ENCODE data around the gene CDH23. TPM values are rescaled to one million over a fixed set of nuclear protein-coding genes. Genes with fewer than 3 reads are reported as not detected.

The CDH23 gene
- total RNA-seq, 2 experiments from 2014 or later = 1.6 TPM

- DNase-seq = no peak
- H3K4me1 Mint-ChIP-seq (ENCODE audit: low read depth) = no peaks in the 10 kb centered on the region
- no peaks in the 10 kb centered on the region for H3K9me3 Mint-ChIP-seq
- H3K36me3 Mint-ChIP-seq (ENCODE audit: low read depth) = no peaks in the 10 kb centered on the region
- H3K27me3 Mint-ChIP-seq (ENCODE audit: low read depth) = no peaks in the 10 kb centered on the region
- no peak overlapping the region for H3K4me3 Mint-ChIP-seq
- intact Hi-C loops (cut with micrococcal nuclease) = no loop called here
- CTCF ChIA-PET = interaction anchor here (0.5 to 1.9 kb wide), 3 partner anchors 41 to 195 kb away, joined by 3 to 5 read pairs (median 3); no protein-coding TSS in a partner anchor
- H3K27ac Mint-ChIP-seq = no peak overlapping the region
Observed at GRCh38 chr10:71513540-71513853, 116.8 kb downstream of the CDH23 start.

DNA sequence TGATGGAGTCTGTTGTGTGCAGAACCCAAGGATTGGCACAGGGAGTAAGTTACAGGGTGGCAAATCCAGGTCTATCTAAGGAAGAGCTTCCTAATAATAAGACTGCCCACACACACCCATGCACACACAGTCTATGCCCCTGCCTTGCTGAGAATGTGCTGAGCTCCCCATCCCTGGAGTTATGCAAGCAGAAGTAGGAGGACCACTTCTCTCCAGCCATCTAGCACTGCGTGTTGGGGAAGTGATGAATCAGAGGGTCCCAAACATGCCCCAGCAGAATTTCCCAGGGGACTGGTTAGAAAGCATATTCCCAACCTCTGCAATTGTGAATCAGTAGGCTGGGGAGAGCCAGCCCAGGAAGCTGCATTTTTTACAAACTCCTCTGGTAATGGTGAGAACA lies 117.2 kb downstream of the CDH23 start:
- intact Hi-C loops (cut with micrococcal nuclease) = no loop called here
- Mint-ChIP-seq H3K36me3 (ENCODE audit: low read depth) (no peaks in the 10 kb centered on the region), H3K4me3 (no peak overlapping the region), H3K27me3 (ENCODE audit: low read depth) (no peaks in the 10 kb centered on the region), H3K4me1 (ENCODE audit: low read depth) (no peaks in the 10 kb centered on the region), H3K9me3 (no peaks in the 10 kb centered on the region), H3K27ac (no peak overlapping the region)
- no peak for DNase-seq
- CTCF ChIA-PET = interaction anchor here (0.5 to 1.9 kb wide), 3 partner anchors 56 to 194 kb away, joined by 3 to 5 read pairs (median 4); no protein-coding TSS in a partner anchor

- H3K27me3 Mint-ChIP-seq (ENCODE audit: low read depth) = no peaks in the 10 kb centered on the region
- H3K27ac Mint-ChIP-seq = no peak overlapping the region
- H3K9me3 Mint-ChIP-seq = no peaks in the 10 kb centered on the region
- no peak for DNase-seq
- H3K4me1 Mint-ChIP-seq (ENCODE audit: low read depth) = no peaks in the 10 kb centered on the region
- intact Hi-C loops (cut with micrococcal nuclease) = no loop called here
- H3K4me3 Mint-ChIP-seq = no peak overlapping the region
- H3K36me3 Mint-ChIP-seq (ENCODE audit: low read depth) = no peaks in the 10 kb centered on the region
- CTCF ChIA-PET = interaction anchor here (0.7 to 1.1 kb wide), 4 partner anchors 87 to 193 kb away, joined by 3 to 7 read pairs (median 4); no protein-coding TSS in a partner anchor
Observed at GRCh38 chr10:71515531-71516172, 118.9 kb downstream of the CDH23 start.

- CTCF ChIA-PET = no interaction called here
- H3K9me3 Mint-ChIP-seq = no peaks in the 10 kb centered on the region
- H3K36me3 Mint-ChIP-seq (ENCODE audit: low read depth) = no peaks in the 10 kb centered on the region
Observed at GRCh38 chr10:71516890-71517289, 120.2 kb downstream of the CDH23 start.

DNA sequence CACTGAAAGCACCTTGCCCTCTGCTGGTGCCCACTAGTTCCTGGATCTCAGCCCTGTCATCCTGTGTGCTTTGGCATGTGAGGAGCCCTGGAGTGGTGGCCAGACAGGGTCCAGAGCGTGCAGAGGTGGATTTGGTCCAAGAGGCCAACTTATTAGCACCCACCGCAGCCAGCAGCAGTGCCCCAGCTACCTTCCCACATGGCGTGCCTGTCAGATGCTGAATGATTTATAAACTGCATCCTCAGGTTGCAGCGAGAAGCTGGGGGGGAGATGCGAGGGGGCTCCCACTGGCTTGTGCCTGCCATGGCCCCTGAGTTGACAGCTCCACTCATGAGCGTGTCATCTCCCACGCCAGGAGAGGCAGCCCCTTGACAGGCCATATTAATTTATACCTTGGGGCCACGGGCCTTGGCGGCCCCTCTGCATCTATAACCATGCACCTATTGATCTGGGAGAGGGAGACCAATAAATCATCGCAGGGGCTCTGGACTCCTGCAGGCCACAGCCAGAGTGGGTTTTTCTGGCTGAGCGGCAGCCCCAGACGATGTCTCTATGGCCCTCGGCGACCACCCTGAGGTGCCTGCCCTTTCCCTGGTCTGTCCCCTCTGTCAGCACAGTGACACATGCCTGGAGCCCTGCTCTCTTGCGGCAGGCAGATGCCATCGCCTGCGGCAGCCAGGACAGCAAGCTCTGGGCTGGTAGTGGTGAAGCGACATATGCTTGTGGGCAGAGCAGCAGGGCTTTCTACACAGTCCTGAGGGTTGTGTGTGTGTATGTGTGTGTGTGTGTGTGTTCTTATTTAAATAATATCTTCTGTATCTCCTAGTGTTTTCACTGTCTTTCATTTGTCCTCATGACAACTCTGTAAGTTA lies 120.8 kb downstream of the CDH23 start:
- H3K27me3 Mint-ChIP-seq (ENCODE audit: low read depth) = no peaks in the 10 kb centered on the region
- H3K36me3 Mint-ChIP-seq (ENCODE audit: low read depth) = no peaks in the 10 kb centered on the region
- H3K9me3 Mint-ChIP-seq = no peaks in the 10 kb centered on the region
- CTCF ChIA-PET = no interaction called here
- no peak overlapping the region for H3K4me3 Mint-ChIP-seq
- H3K27ac Mint-ChIP-seq = no peak overlapping the region
- intact Hi-C loops (cut with micrococcal nuclease) = no loop called here
- DNase-seq = no peak
- no peaks in the 10 kb centered on the region for H3K4me1 Mint-ChIP-seq (ENCODE audit: low read depth)

More at GRCh38 chr10:71516890-71517289, 120.2 kb downstream of the CDH23 start:
- no peak for DNase-seq
- Mint-ChIP-seq H3K27me3 (ENCODE audit: low read depth) (no peaks in the 10 kb centered on the region), H3K4me3 (no peak overlapping the region), H3K4me1 (ENCODE audit: low read depth) (no peaks in the 10 kb centered on the region), H3K27ac (no peak overlapping the region)
- intact Hi-C loops (cut with micrococcal nuclease) = no loop called here

DNA sequence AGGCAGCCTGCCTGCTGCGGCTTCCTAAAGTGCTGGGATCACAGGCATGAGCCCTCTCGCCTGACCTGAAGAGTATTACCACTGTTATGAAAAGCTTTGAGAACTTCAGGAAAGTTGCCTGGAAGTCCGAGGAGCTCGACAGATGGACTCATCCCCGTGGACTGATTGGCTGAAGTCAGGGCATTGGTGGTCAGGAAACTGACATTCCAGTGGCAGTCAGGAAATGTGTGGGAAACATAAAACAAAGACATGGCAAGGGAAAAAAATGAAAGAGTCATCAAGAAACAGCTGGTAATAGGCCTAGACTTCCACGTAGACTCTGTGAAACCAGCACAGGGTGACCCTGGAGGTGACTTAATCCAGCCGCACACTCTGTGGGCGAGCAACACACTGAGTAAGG lies 123.3 kb downstream of the CDH23 start:
- H3K4me3 Mint-ChIP-seq = no peak overlapping the region

DNA sequence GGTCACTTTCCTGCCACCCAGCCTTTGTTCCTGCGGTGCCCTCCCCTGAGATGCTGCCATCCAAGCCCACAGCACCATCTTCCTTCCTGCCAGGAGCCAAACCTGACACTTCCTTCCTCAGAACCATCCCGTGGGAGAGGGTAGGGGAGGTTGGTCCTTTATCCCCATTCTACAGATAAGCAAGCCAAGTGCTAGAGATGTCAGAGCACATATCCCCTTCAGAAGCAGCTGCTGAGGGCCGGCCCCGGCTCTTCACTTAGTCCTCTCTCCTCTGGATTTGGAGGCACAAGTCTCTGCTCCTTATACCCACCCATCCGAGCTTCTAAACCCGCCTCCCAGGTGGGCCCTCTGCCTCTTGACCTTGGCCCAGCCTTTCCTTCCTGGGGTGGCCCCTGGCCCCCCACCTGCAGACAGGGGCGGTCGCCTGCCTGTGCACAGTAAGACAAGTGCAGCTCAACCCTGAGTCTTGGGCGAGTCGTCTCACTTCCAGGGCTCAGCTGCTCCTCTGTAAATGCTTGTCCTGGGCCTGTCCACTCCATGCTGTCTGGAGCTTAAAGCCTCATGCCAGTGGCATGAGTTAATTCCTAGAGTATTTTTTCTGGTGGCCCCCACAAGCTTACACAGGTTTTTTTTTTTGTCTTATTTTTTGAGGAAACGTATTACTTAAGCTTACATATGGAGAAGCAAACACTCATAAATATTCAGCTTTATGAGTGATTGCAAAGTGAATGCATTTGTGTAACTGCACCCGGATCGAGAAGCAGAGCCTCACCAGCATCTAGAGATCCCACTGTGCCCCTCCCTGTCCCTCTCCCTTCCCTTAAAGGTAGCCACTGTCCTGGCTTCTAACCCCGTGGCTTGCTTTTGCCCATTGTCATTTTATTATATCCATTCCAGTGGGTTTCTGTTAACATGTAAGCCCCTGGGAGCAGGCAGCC lies 125.1 kb downstream of the CDH23 start:
- Mint-ChIP-seq H3K27ac (no peak overlapping the region), H3K4me3 (no peak overlapping the region), H3K36me3 (ENCODE audit: low read depth) (no peaks in the 10 kb centered on the region), H3K4me1 (ENCODE audit: low read depth) (no peaks in the 10 kb centered on the region), H3K27me3 (ENCODE audit: low read depth) (no peaks in the 10 kb centered on the region), H3K9me3 (no peaks in the 10 kb centered on the region)
- intact Hi-C loops (cut with micrococcal nuclease) = no loop called here
- CTCF ChIA-PET = interaction anchor here (0.5 to 1.6 kb wide), 5 partner anchors 28 to 345 kb away, joined by 3 to 4 read pairs (median 3); no protein-coding TSS in a partner anchor
- no peak for DNase-seq

More for the DNA sequence above, 123.3 kb downstream of the CDH23 start:
- no peak overlapping the region for H3K27ac Mint-ChIP-seq
- DNase-seq = no peak
- H3K27me3 Mint-ChIP-seq (ENCODE audit: low read depth) = no peaks in the 10 kb centered on the region
- H3K36me3 Mint-ChIP-seq (ENCODE audit: low read depth) = no peaks in the 10 kb centered on the region
- H3K4me1 Mint-ChIP-seq (ENCODE audit: low read depth) = no peaks in the 10 kb centered on the region
- intact Hi-C loops (cut with micrococcal nuclease) = no loop called here
- H3K9me3 Mint-ChIP-seq = no peaks in the 10 kb centered on the region
- CTCF ChIA-PET = interaction anchor here (0.8 kb wide), 1 partner anchor 24 kb away, joined by 4 read pairs; no protein-coding TSS in a partner anchor

- Mint-ChIP-seq H3K9me3 (no peaks in the 10 kb centered on the region), H3K27ac (no peak overlapping the region), H3K27me3 (ENCODE audit: low read depth) (no peaks in the 10 kb centered on the region), H3K4me1 (ENCODE audit: low read depth) (no peaks in the 10 kb centered on the region), H3K36me3 (ENCODE audit: low read depth) (no peaks in the 10 kb centered on the region), H3K4me3 (no peak overlapping the region)
- CTCF ChIA-PET = interaction anchor here (0.5 to 1.7 kb wide), 7 partner anchors 29 to 344 kb away, joined by 3 to 5 read pairs (median 3); no protein-coding TSS in a partner anchor
- intact Hi-C loops (cut with micrococcal nuclease) = no loop called here
- DNase-seq = no peak
Observed at GRCh38 chr10:71522442-71523144, 125.9 kb downstream of the CDH23 start.

- Mint-ChIP-seq H3K36me3 (ENCODE audit: low read depth) (no peaks in the 10 kb centered on the region), H3K9me3 (no peaks in the 10 kb centered on the region), H3K27ac (no peak overlapping the region), H3K4me1 (ENCODE audit: low read depth) (no peaks in the 10 kb centered on the region), H3K27me3 (ENCODE audit: low read depth) (no peaks in the 10 kb centered on the region), H3K4me3 (no peak overlapping the region)
- no peak for DNase-seq
- intact Hi-C loops (cut with micrococcal nuclease) = no loop called here
- CTCF ChIA-PET = interaction anchor here (0.9 to 1.7 kb wide), 2 partner anchors 86 to 140 kb away, joined by 3 read pairs; no protein-coding TSS in a partner anchor
Observed at GRCh38 chr10:71523756-71524155, 127.0 kb downstream of the CDH23 start.

- no peaks in the 10 kb centered on the region for H3K9me3 Mint-ChIP-seq
- intact Hi-C loops (cut with micrococcal nuclease) = no loop called here
- no peak overlapping the region for H3K4me3 Mint-ChIP-seq
- DNase-seq = no peak
- H3K4me1 Mint-ChIP-seq (ENCODE audit: low read depth) = no peaks in the 10 kb centered on the region
- CTCF ChIA-PET = interaction anchor here (1.3 kb wide), 1 partner anchor 46 kb away, joined by 4 read pairs; no protein-coding TSS in a partner anchor
- no peaks in the 10 kb centered on the region for H3K27me3 Mint-ChIP-seq (ENCODE audit: low read depth)
- H3K27ac Mint-ChIP-seq = no peak overlapping the region
- H3K36me3 Mint-ChIP-seq (ENCODE audit: low read depth) = no peaks in the 10 kb centered on the region
Observed at GRCh38 chr10:71525092-71525491, 128.4 kb downstream of the CDH23 start.

DNA sequence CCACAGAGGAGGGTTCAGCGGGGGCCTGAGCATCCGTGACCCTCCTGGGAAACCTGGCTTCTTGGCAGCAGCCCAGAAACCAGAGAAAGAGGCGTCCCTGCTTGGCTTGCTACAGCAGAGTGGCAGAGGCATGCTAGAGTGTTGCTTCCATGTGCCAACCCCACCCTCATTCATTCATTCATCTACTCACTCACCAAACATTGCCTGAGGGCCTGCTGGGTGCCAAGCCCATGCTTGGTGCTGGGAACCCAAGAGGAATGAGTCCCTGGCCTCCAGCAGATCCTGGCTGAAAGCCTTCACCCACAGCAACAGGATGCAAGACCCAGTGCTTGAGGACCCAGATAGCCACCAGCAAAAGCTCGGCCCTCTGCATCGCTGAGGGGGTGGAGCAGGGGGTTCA lies 129.0 kb downstream of the CDH23 start:
- no peaks in the 10 kb centered on the region for H3K9me3 Mint-ChIP-seq
- intact Hi-C loops (cut with micrococcal nuclease) = no loop called here
- no peak overlapping the region for H3K4me3 Mint-ChIP-seq
- no peak for DNase-seq
- H3K4me1 Mint-ChIP-seq (ENCODE audit: low read depth) = no peaks in the 10 kb centered on the region
- no peak overlapping the region for H3K27ac Mint-ChIP-seq
- H3K36me3 Mint-ChIP-seq (ENCODE audit: low read depth) = no peaks in the 10 kb centered on the region
- no peaks in the 10 kb centered on the region for H3K27me3 Mint-ChIP-seq (ENCODE audit: low read depth)
- CTCF ChIA-PET = interaction anchor here (0.6 to 1.3 kb wide), 2 partner anchors 45 to 447 kb away, joined by 3 to 4 read pairs; no protein-coding TSS in a partner anchor
